Subcutaneous adipose tissue (tissue), 4 donors: Measurements from ENCODE around the gene MAP3K3. TPM values are rescaled to one million over a fixed set of nuclear protein-coding genes. Genes with fewer than 3 reads are reported as not detected.

Experiments used
- total RNA-seq, 4 donors: library from RNA; depleted of rRNA; stranded (reverse); fragments of >200 nt; gene quantifications; one replicate each; pipeline ENCODE4 v1.1.0, GENCODE V29; 2016
- TF ChIP-seq, protein P1 (sequence below): fragments of 450-650 bp; IDR thresholded peaks from one replicate; pipeline ENCODE4 v1.5.1; 2016; ENCODE audit warnings: low read depth, mild to moderate bottlenecking, control low read depth, antibody characterized with exemption, moderate library complexity

MAP3K3 gene
- total RNA-seq, 4 donors from 2014 or later: 37.7 to 80.8 (median 62.0) TPM

GRCh38 chr17:63589646-63590045, 32.6 kb upstream of the MAP3K3 start:
- TF ChIP-seq, protein P1, sequence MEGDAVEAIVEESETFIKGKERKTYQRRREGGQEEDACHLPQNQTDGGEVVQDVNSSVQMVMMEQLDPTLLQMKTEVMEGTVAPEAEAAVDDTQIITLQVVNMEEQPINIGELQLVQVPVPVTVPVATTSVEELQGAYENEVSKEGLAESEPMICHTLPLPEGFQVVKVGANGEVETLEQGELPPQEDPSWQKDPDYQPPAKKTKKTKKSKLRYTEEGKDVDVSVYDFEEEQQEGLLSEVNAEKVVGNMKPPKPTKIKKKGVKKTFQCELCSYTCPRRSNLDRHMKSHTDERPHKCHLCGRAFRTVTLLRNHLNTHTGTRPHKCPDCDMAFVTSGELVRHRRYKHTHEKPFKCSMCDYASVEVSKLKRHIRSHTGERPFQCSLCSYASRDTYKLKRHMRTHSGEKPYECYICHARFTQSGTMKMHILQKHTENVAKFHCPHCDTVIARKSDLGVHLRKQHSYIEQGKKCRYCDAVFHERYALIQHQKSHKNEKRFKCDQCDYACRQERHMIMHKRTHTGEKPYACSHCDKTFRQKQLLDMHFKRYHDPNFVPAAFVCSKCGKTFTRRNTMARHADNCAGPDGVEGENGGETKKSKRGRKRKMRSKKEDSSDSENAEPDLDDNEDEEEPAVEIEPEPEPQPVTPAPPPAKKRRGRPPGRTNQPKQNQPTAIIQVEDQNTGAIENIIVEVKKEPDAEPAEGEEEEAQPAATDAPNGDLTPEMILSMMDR: no peak

DNA sequence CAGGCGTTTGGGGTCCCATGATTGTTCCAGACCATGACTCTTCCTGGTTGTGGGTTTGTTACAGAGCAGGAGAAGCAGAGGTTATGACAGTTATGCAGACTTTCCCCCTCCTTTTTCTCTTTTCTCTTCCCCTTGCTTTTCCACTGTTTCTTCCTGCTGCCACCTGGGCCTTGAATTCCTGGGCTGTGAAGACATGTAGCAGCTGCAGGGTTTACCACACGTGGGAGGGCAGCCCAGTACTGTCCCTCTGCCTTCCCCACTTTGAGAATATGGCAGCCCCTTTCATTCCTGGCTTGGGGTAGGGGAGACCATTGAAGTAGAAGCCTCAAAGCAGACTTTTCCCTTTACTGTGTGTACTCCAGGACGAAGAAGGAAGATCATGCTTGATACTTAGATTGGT, 29.4 kb upstream of the MAP3K3 start:
- TF ChIP-seq, protein P1: no peak

DNA sequence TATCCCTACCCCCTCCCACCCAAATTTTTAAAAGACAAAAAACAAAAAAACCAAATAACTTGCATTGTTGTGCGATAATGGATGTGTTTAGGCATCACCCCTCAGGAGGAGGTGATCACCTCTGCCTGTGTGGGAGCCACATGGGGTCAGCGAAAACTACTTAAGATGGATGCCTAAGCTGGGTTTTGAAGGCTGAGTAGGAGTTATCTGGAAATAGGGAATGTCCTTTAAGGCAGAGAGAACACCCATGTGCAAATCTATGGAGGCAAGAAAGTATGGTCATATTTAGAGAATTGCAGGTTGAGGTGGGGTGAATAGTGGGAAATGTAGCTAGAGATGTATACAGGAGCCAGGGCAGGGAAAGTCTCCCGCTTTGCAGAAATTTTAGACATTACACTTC, 27.1 kb upstream of the MAP3K3 start:
- TF ChIP-seq, protein P1: no peak

DNA sequence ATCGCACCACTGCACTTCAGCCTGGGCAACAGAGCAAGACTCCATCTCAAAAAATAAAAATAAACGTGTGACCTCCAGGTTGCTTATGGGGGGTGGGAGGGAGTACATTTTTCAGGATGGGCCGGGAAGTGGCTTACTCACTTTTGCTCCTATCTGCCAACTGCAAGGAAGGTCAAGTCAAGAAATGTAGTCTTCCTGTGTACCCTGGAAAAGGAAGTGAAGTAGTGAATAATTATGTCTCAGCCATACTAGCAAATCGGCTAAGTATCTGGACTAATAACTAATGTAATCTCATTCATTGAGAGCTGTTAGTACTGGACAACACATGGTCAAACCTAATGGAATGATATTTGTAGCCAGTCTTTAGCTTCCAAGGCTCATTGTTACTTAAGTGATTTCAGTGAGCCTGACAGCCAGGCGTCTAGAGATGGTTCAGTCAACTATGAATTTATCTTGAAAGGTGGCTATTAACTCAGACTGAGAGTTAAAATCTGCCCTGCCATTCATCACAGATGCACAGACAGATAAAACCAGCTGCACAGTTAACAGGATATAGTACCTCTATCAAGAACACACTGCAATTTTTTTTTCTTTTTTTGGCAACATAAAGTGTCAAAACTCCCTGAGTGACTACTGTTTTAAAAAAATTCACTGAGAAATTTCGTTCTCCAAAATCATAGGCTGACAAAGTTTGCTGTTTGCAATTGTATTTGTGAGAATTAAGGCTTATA, 25.2 kb upstream of the MAP3K3 start:
- TF ChIP-seq, protein P1: no peak

- TF ChIP-seq, protein P1: no peak
These were observed 23.9 kb upstream of the MAP3K3 start for GRCh38 chr17:63598281-63598680.

GRCh38 chr17:63600569-63601438, 21.4 kb upstream of the MAP3K3 start, which contains the start of gene TACO1:
TSS of gene TACO1 (plus strand) at chr17:63600895. CDS start at chr17:63601084, 189 bp downstream.
- TF ChIP-seq, protein P1: no peak
